K562 (cell line): ENCODE data around the gene PSMD2. TPM values are rescaled to one million over a fixed set of nuclear protein-coding genes. Genes with fewer than 3 reads are reported as not detected.
A peak's percentile ranks its signal among the peaks of the same experiment; 100 is the strongest.

Source experiments
- AFF4 ChIP-seq: sonication (generic); formaldehyde crosslinking; IDR thresholded peaks from 2 replicates; pipeline ENCODE4 v1.8.0; 2023; ENCODE audit warnings: mild to moderate bottlenecking, missing genetic modification reagents
- CC2D1A ChIP-seq: fragments of 450-650 bp; IDR thresholded peaks from 2 replicates; pipeline ENCODE4 v1.6.1; 2017; ENCODE audit warnings: mild to moderate bottlenecking
- DLX4 ChIP-seq: fragments of 250-450 bp; sonication (Bioruptor Pico); IDR thresholded peaks from 2 replicates; pipeline ENCODE4 v1.6.1; 2021; ENCODE audit warnings: mild to moderate bottlenecking
- E2F4 ChIP-seq: sonication (generic); formaldehyde crosslinking; IDR thresholded peaks from 2 replicates; pipeline ENCODE4 v1.8.0; 2022; ENCODE audit warnings: mild to moderate bottlenecking, low read depth, missing genetic modification reagents
- E2F6 ChIP-seq, 2 experiments: IDR thresholded peaks; 2 replicates each; pipeline ENCODE4 v1.6.1; 2011; ENCODE audit warnings: borderline replicate concordance in 1 of 2, control low read depth in 1 of 2, low read depth in 1 of 2, low read length in 1 of 2, mild to moderate bottlenecking in 1 of 2, mixed read lengths in 1 of 2, moderate library complexity in 1 of 2; ENCODE audit not compliant: insufficient read depth in 1 of 2, insufficient read length in 1 of 2, poor library complexity in 1 of 2, severe bottlenecking in 1 of 2; ENCODE audit errors: extremely low read depth in 1 of 2
- FOS ChIP-seq: IDR thresholded peaks from 3 replicates; pipeline ENCODE4 v1.6.1; 2011; ENCODE audit not compliant: insufficient read length; ENCODE audit errors: extremely low read depth
- FOXP1 ChIP-seq: sonication (generic); formaldehyde crosslinking; IDR thresholded peaks from 2 replicates; pipeline ENCODE4 v1.8.0; 2022; ENCODE audit warnings: mild to moderate bottlenecking, missing genetic modification reagents
- FUS ChIP-seq: fragments of 200-400 bp; formaldehyde crosslinking; optimal IDR thresholded peaks from 2 replicates; pipeline ENCODE3; 2017; ENCODE audit warnings: low read depth, low read length
- GATAD2B ChIP-seq: fragments of 450-650 bp; IDR thresholded peaks from 2 replicates; pipeline ENCODE4 v1.6.1; 2017; ENCODE audit warnings: mild to moderate bottlenecking, borderline replicate concordance
- ILK ChIP-seq: fragments of 450-650 bp; IDR thresholded peaks from 2 replicates; pipeline ENCODE4 v1.6.1; 2016; ENCODE audit warnings: missing genetic modification characterization, low read depth, mild to moderate bottlenecking, missing compliant biosample characterization, moderate library complexity, borderline replicate concordance
- KLF16 ChIP-seq: IDR thresholded peaks from 2 replicates; pipeline ENCODE4 v1.6.1; 2016; ENCODE audit warnings: antibody characterized with exemption
- LARP7 ChIP-seq: fragments of 450-650 bp; IDR thresholded peaks from 2 replicates; pipeline ENCODE4 v1.6.1; 2016
- MAZ ChIP-seq, 2 experiments: fragments of 450-650 bp in 1 of 2; sonication (generic) in 1 of 2; formaldehyde crosslinking; IDR thresholded peaks in 1 of 2; conservative IDR thresholded peaks in 1 of 2; 2 replicates each; pipeline versions ENCODE4 v1.4.0 to v1.5.0; 2020; ENCODE audit warnings: mild to moderate bottlenecking in 1 of 2, missing genetic modification reagents in 1 of 2
- NCOR1 ChIP-seq: fragments of 450-650 bp; IDR thresholded peaks from 2 replicates; pipeline ENCODE4 v1.6.1; 2016; ENCODE audit warnings: mild to moderate bottlenecking, moderate library complexity
- PRPF4 ChIP-seq: fragments of 200-400 bp; formaldehyde crosslinking; IDR thresholded peaks from one replicate; pipeline ENCODE4 v1.6.1; 2017; ENCODE audit warnings: low read length, low read depth, mild to moderate bottlenecking; ENCODE audit not compliant: insufficient read depth, poor library complexity, severe bottlenecking
- RBM25 ChIP-seq: fragments of 200-400 bp; formaldehyde crosslinking; IDR thresholded peaks from 2 replicates; pipeline ENCODE4 v1.6.1; 2018; ENCODE audit warnings: low read length, low read depth, moderate library complexity; ENCODE audit not compliant: severe bottlenecking
- TEAD1 ChIP-seq, 2 experiments: fragments of 450-650 bp in 1 of 2; sonication (generic) in 1 of 2; formaldehyde crosslinking; IDR thresholded peaks; 2 replicates each; pipeline versions ENCODE4 v1.4.0 to v1.8.0; 2020 to 2022; ENCODE audit warnings: mild to moderate bottlenecking in 2 of 2, missing genetic modification reagents in 1 of 2
- ZNF146 ChIP-seq: IDR thresholded peaks from one replicate; pipeline ENCODE4 v1.6.1; 2018; ENCODE audit warnings: missing compliant biosample characterization; ENCODE audit not compliant: unreplicated experiment
- ZNF239 ChIP-seq: fragments of 250-450 bp; sonication (Bioruptor Pico); IDR thresholded peaks from 2 replicates; pipeline ENCODE4 v1.4.0; 2020; ENCODE audit warnings: mild to moderate bottlenecking
- ZNF444 ChIP-seq: fragments of 250-450 bp; sonication (Bioruptor Pico); IDR thresholded peaks from 2 replicates; pipeline ENCODE4 v1.4.0; 2020; ENCODE audit warnings: mild to moderate bottlenecking, moderate library complexity
- ZNF778 ChIP-seq: fragments of 450-650 bp; formaldehyde crosslinking; IDR thresholded peaks from 2 replicates; pipeline ENCODE4 v1.4.0; 2020; ENCODE audit warnings: mild to moderate bottlenecking, moderate library complexity
- polyA plus RNA-seq, 8 experiments: library from polyadenylated mRNA; depleted of rRNA in 4 of 8; stranded (reverse) in 5 of 8; unstranded in 3 of 8; fragments of >200 nt; fragmentation: Nextera tagmentation in 2 of 8; fragmentation: Illumina TruSeq in 1 of 8; extraction: Ambion mirVana in 2 of 8; extraction: Trizol in 1 of 8; gene quantifications; 2 replicates each; pipeline versions ENCODE4 v1.2.1 to v1.2.3, GENCODE V29; 2011 to 2014; ENCODE audit warnings: inconsistent platforms in 1 of 8, missing spikeins in 1 of 8
- total RNA-seq, 7 experiments: library from RNA; depleted of rRNA in 6 of 7; stranded (reverse); fragments of >200 nt in 6 of 7; fragmentation: Illumina TruSeq in 2 of 7; extraction: Trizol in 2 of 7; gene quantifications; 2 replicates each; pipeline versions ENCODE4 v1.2.1 to v1.2.3, GENCODE V29; 2011 to 2021; ENCODE audit warnings: low replicate concordance in 1 of 7

PSMD2 gene
- total and polyA plus RNA-seq, 9 of the 15 experiments (the other 6 are each of a cell fraction or from before 2014, with no cell fraction given) = 152 to 484 (median 295) TPM

- TF ChIP-seq E2F4 (CRISPR knock-in tag) = no peak
- TF ChIP-seq CC2D1A = no peak
- TF ChIP-seq ZNF239 (CRISPR knock-in tag) = no peak
- no peak for TF ChIP-seq DLX4 (CRISPR knock-in tag)
- TF ChIP-seq FOXP1 = peak; percentile 49; the same call in 1 of the 2 replicates
- TF ChIP-seq PRPF4 = peak; percentile 62
- no peak for TF ChIP-seq FOS
- TF ChIP-seq AFF4 (CRISPR knock-in tag) = peak; percentile 61; the same call in 1 of the 2 replicates
- no peak for TF ChIP-seq ZNF146
- TF ChIP-seq LARP7 = no peak
- no peak for TF ChIP-seq ZNF444 (CRISPR knock-in tag)
- TF ChIP-seq ZNF778 = no peak
- peak; percentile 31 for TF ChIP-seq RBM25
- TF ChIP-seq TEAD1 (CRISPR knock-in tag; IDR thresholded peaks at IDR 0.05) = 0 out of 4 replicates have a peak, but pooled peaks of 1 of the 2 experiments have one; percentile 62
- TF ChIP-seq FUS = peak; percentile 16
- no peak for TF ChIP-seq NCOR1
- TF ChIP-seq E2F6 (IDR thresholded peaks at IDR 0.05; ENCODE audit: borderline replicate concordance in 1 of 2, extremely low read depth in 1 of 2, insufficient read depth in 1 of 2, insufficient read length in 1 of 2, low read depth in 1 of 2, low read length in 1 of 2, poor library complexity in 1 of 2, severe bottlenecking in 1 of 2) = peak in 1 of 2 experiments; percentile 44
- TF ChIP-seq GATAD2B = peak; percentile 54
- TF ChIP-seq KLF16 = no peak
- no peak for TF ChIP-seq ILK
- TF ChIP-seq MAZ (CRISPR knock-in tag; conservative IDR thresholded peaks at IDR 0.05 in 1 of 2, IDR thresholded peaks at IDR 0.05 in 1 of 2) = peak; percentile 29 to 49
Observed at GRCh38 chr3:184314700-184315542, 15.9 kb downstream of the PSMD2 start (continued).
